HepG2 (cell line): ENCODE results near the gene HS3ST3B1. TPM values are rescaled to one million over a fixed set of nuclear protein-coding genes. Genes with fewer than 3 reads are reported as not detected.
A peak's percentile ranks its signal among the peaks of the same experiment; 100 is the strongest.

Experiments used
- ATAC-seq: fragments of 200-7000 bp; cut with Tn5 transposase; 3 replicates; pipeline ENCODE4 v1.9.1; 2020; ENCODE audit warnings: mild to moderate bottlenecking, moderate library complexity
- BruUV-seq: library from RNA; stranded (reverse); fragments of 400-500 nt; replicated peaks from 2 replicates; lab custom pipeline; 2021; lab: Mats Ljungman, UMichigan
- CTCF ChIA-PET: fragments of 300-600 bp; formaldehyde crosslinking; extraction: SDS; loops from one replicate; lab custom pipeline; 2021; ENCODE audit warnings: low total read pairs, inconsistent platforms, low intra/inter-chr PET ratio; lab: Yijun Ruan, JAX
- POLR2A ChIA-PET: fragments of 350-600 bp; sonication (Branson Sonifier 250); formaldehyde crosslinking; loops from one replicate; lab custom pipeline; 2020; ENCODE audit warnings: antibody characterized with exemption, inconsistent platforms; lab: Yijun Ruan, JAX
- DNase-seq: peaks from one replicate; pipeline ENCODE4 v3.0.0-alpha.2; 2015; ENCODE audit warnings: low spot score
- FAIRE-seq: peaks from 3 replicates; lab custom pipeline; 2011; peaks lifted over from hg19 to GRCh38; lab: Jason Lieb, UNC
- H2AFZ ChIP-seq: one replicate; pipeline ENCODE4 v1.6.1; 2011; ENCODE audit warnings: low read length, inconsistent platforms
- H3K27ac ChIP-seq: fragments of 300-600 bp; 3 replicates; pipeline ENCODE4 v1.8.0; 2011; ENCODE audit warnings: mixed run types, mild to moderate bottlenecking, mixed read lengths, low read length, inconsistent platforms; ENCODE audit not compliant: insufficient read depth; ENCODE audit errors: extremely low read length
- H3K27me3 ChIP-seq, 2 experiments: fragments of 200-600 bp in 1 of 2; 2 replicates in 1 of 2; 3 replicates in 1 of 2; pipeline versions ENCODE4 v1.6.0 to v1.8.0; 2011; ENCODE audit warnings: low read length in 2 of 2, mild to moderate bottlenecking in 2 of 2, moderate library complexity in 2 of 2, inconsistent platforms in 1 of 2; ENCODE audit not compliant: insufficient read depth in 2 of 2, control insufficient read depth in 1 of 2
- H3K36me3 ChIP-seq, 2 experiments: fragments of 200-600 bp in 1 of 2; replicated peaks in 1 of 2; 2 replicates in 1 of 2; 3 replicates in 1 of 2; pipeline versions ENCODE4 v1.5.1 to v1.8.0; 2011; ENCODE audit warnings: low read length in 2 of 2, inconsistent platforms in 1 of 2; ENCODE audit not compliant: insufficient read depth in 2 of 2, control insufficient read depth in 1 of 2
- H3K4me1 ChIP-seq: 2 replicates; pipeline ENCODE4 v1.5.1; 2012; ENCODE audit warnings: low read length, inconsistent platforms; ENCODE audit not compliant: insufficient read depth
- H3K4me2 ChIP-seq: 2 replicates; pipeline ENCODE4 v1.6.0; 2011; ENCODE audit warnings: low read depth, low read length, inconsistent platforms
- H3K4me3 ChIP-seq, 3 experiments: fragments of 200-600 bp in 1 of 3; sonication (generic), shearing (Covaris generic) in 1 of 3; replicated peaks in 1 of 3; 2 replicates each; pipeline ENCODE4 v1.5.1; 2011 to 2016; ENCODE audit warnings: low read length in 3 of 3, inconsistent platforms in 2 of 3, low read depth in 2 of 3, mild to moderate bottlenecking in 2 of 3, control low read depth in 1 of 3, mixed read lengths in 1 of 3; ENCODE audit not compliant: insufficient read depth in 1 of 3
- H3K79me2 ChIP-seq: one replicate; pipeline ENCODE4 v1.6.1; 2011; ENCODE audit warnings: low read length, inconsistent platforms; ENCODE audit not compliant: insufficient read depth
- H3K9ac ChIP-seq: 2 replicates; pipeline ENCODE4 v1.6.0; 2011; ENCODE audit warnings: mild to moderate bottlenecking, low read depth, low read length, inconsistent platforms; ENCODE audit not compliant: insufficient read depth
- H3K9me3 ChIP-seq: 2 replicates; pipeline ENCODE4 v1.5.1; 2012; ENCODE audit warnings: mild to moderate bottlenecking, low read length
- H4K20me1 ChIP-seq: 2 replicates; pipeline ENCODE4 v1.6.0; 2011; ENCODE audit warnings: inconsistent platforms, mild to moderate bottlenecking, low read length, moderate library complexity; ENCODE audit not compliant: insufficient read depth
- ASH2L ChIP-seq: fragments of 300-600, 200-600 bp; sonication (generic); IDR thresholded peaks from 2 replicates; pipeline ENCODE4 v1.7.0; 2017; ENCODE audit warnings: low read depth, mild to moderate bottlenecking, moderate library complexity, mixed read lengths, low read length; ENCODE audit not compliant: insufficient read length
- CENPT ChIP-seq: sonication (generic); formaldehyde crosslinking; IDR thresholded peaks from 2 replicates; pipeline ENCODE4 v1.8.0; 2022; ENCODE audit warnings: low read depth, mild to moderate bottlenecking, moderate library complexity, missing genetic modification reagents
- FOXK1 ChIP-seq: sonication (generic); formaldehyde crosslinking; IDR thresholded peaks from 2 replicates; pipeline ENCODE4 v1.4.0; 2020; ENCODE audit warnings: low read depth, missing genetic modification reagents, borderline replicate concordance
- GATAD2A ChIP-seq: IDR thresholded peaks from 2 replicates; pipeline ENCODE4 v1.6.1; 2016
- HDAC1 ChIP-seq: sonication (generic); formaldehyde crosslinking; IDR thresholded peaks from 2 replicates; pipeline ENCODE4 v1.5.1; 2020; ENCODE audit warnings: mild to moderate bottlenecking, missing genetic modification reagents
- HDAC2 ChIP-seq: sonication (generic); formaldehyde crosslinking; IDR thresholded peaks from 2 replicates; pipeline ENCODE4 v1.4.0; 2020; ENCODE audit warnings: missing genetic modification reagents
- HNRNPK ChIP-seq: fragments of 200-400 bp; formaldehyde crosslinking; IDR thresholded peaks from 2 replicates; pipeline ENCODE4 v1.6.1; 2018; ENCODE audit warnings: low read length, low read depth, moderate library complexity, mild to moderate bottlenecking; ENCODE audit not compliant: poor library complexity, severe bottlenecking
- KLF16 ChIP-seq, 2 experiments: sonication (generic) in 1 of 2; formaldehyde crosslinking in 1 of 2; IDR thresholded peaks; 2 replicates each; pipeline versions ENCODE4 v1.6.1 to v1.8.0; 2016 to 2023; ENCODE audit warnings: missing genetic modification reagents in 2 of 2, missing compliant biosample characterization in 1 of 2
- MED1 ChIP-seq: sonication (generic); formaldehyde crosslinking; IDR thresholded peaks from 2 replicates; pipeline ENCODE4 v1.4.0; 2020; ENCODE audit warnings: missing genetic modification reagents
- MTERF4 ChIP-seq: sonication (generic); formaldehyde crosslinking; IDR thresholded peaks from 2 replicates; pipeline ENCODE4 v1.8.0; 2023; ENCODE audit warnings: mild to moderate bottlenecking, missing genetic modification reagents
- NCOA2 ChIP-seq: sonication (generic); formaldehyde crosslinking; IDR thresholded peaks from 2 replicates; pipeline ENCODE4 v1.8.0; 2022; ENCODE audit warnings: inconsistent platforms
- NCOA5 ChIP-seq: sonication (generic); formaldehyde crosslinking; IDR thresholded peaks from 2 replicates; pipeline ENCODE4 v1.4.0; 2020; ENCODE audit warnings: missing genetic modification reagents
- RNF219 ChIP-seq: sonication (generic); formaldehyde crosslinking; IDR thresholded peaks from 2 replicates; pipeline ENCODE4 v1.5.0; 2020; ENCODE audit warnings: mild to moderate bottlenecking, missing genetic modification reagents
- SMAD3 ChIP-seq: sonication (generic); formaldehyde crosslinking; IDR thresholded peaks from 2 replicates; pipeline ENCODE4 v1.4.0; 2020; ENCODE audit warnings: missing genetic modification reagents
- SOX6 ChIP-seq, 2 experiments: fragments of 450-650 bp in 1 of 2; sonication (generic) in 1 of 2; formaldehyde crosslinking in 1 of 2; IDR thresholded peaks; 2 replicates each; pipeline versions ENCODE4 v1.4.0 to v1.6.1; 2017 to 2020; ENCODE audit warnings: antibody characterized with exemption in 1 of 2, mild to moderate bottlenecking in 1 of 2, missing genetic modification reagents in 1 of 2
- TCF7 ChIP-seq: sonication (generic); IDR thresholded peaks from 2 replicates; pipeline ENCODE4 v1.6.1; 2016; ENCODE audit warnings: antibody characterized with exemption, low read depth
- ZBTB14 ChIP-seq: sonication (generic); formaldehyde crosslinking; IDR thresholded peaks from 2 replicates; pipeline ENCODE4 v1.4.0; 2020; ENCODE audit warnings: missing genetic modification reagents
- ZNF558 ChIP-seq: sonication (generic); formaldehyde crosslinking; IDR thresholded peaks from 2 replicates; pipeline ENCODE4 v1.9.0; 2022; ENCODE audit warnings: mild to moderate bottlenecking, missing genetic modification reagents, borderline replicate concordance
- ZNF7 ChIP-seq: IDR thresholded peaks from 2 replicates; pipeline ENCODE4 v1.6.1; 2016; ENCODE audit warnings: missing biosample characterization, missing genetic modification reagents
- WGBS: methylation state at CpG from one replicate; pipeline ENCODE4 v1.1.6; 2017; ENCODE audit warnings: low lambda C conversion rate; 5-methylcytosine and 5-hydroxymethylcytosine counted together
- in situ Hi-C: cut with HindIII; loops from 2 replicates; pipeline ENCODE4 v1.10.0; 2017; ENCODE audit warnings: low pct_unique_long_range_greater_than_20kb; ENCODE audit not compliant: extremely low pct_ligation_motif_present
- intact Hi-C: fragments of 100-400 bp; cut with micrococcal nuclease; formaldehyde crosslinking; loops from one replicate; pipeline ENCODE4 v1.10.0; 2022; ENCODE audit not compliant: unreplicated experiment
- polyA plus RNA-seq, 8 experiments: library from polyadenylated mRNA; depleted of rRNA in 3 of 8; stranded (reverse) in 7 of 8; unstranded in 1 of 8; fragments of >200 nt; fragmentation: Illumina TruSeq in 4 of 8; extraction: Trizol in 4 of 8; gene quantifications; 2 replicates each; pipeline versions ENCODE4 v1.2.1 to v1.2.3, GENCODE V29; 2011 to 2016; ENCODE audit warnings: low read depth in 4 of 8, missing spikeins in 1 of 8, mixed read lengths in 1 of 8; ENCODE audit not compliant: insufficient read depth in 1 of 8
- total RNA-seq, 5 experiments: library from RNA; depleted of rRNA; stranded (reverse); fragments of >200 nt; fragmentation: Illumina TruSeq; extraction: Trizol; gene quantifications; 2 replicates each; pipeline ENCODE4 v1.2.3, GENCODE V29; 2016; ENCODE audit warnings: low read depth in 1 of 5

Gene HS3ST3B1
- total and polyA plus RNA-seq, 2 of the 13 experiments (the other 11 are each of a cell fraction or from before 2014, with no cell fraction given): 15.7 to 39.5 TPM

- TF ChIP-seq RNF219: no peak
These were observed 30.4 kb upstream of the HS3ST3B1 start (continued) for GRCh38 chr17:14270508-14270907.

GRCh38 chr17:14276535-14277250 is 24.2 kb upstream of the HS3ST3B1 start:
- WGBS: 20% methylated on average over 2 of the region's 2 CpGs
- Histone ChIP-seq H3K36me3 (no peaks in the 10 kb centered on the region), H3K4me2 (peak overlapping the region; percentile 43), H3K4me1 (peaks cover 37% of the 10 kb centered on the region), H4K20me1 (no peaks in the 10 kb centered on the region), H2AFZ (no peak overlapping the region), H3K9me3 (no peaks in the 10 kb centered on the region), H3K27ac (peak overlapping the region; percentile 39), H3K9ac (no peak overlapping the region), H3K4me3 (no peak overlapping the region), H3K79me2 (no peaks in the 10 kb centered on the region), H3K27me3 (peaks cover 0 to 8% of the 10 kb centered on the region in 2 experiments; a peak in 3 of 5 replicates)
- CTCF ChIA-PET: no interaction called here
- POLR2A ChIA-PET: interaction anchor here (0.6 to 3.3 kb wide), 9 partner anchors 9 to 1258 kb away, joined by 3 to 40 read pairs (median 4); partner anchors contain the start of gene HS3ST3B1
- intact Hi-C loops (loop anchor here (10.0 kb wide), 1 partner anchor 72 kb away; no protein-coding TSS in a partner anchor), in situ Hi-C loops (no loop called here)
- ATAC-seq: peak; percentile 91
- DNase-seq: peak; percentile 84
- FAIRE-seq: peak; percentile 81
- BruUV-seq: no TSS peak
- peak in 1 of 2 experiments; percentile 28; a peak in 1 of 4 replicates for TF ChIP-seq KLF16 (CRISPR knock-in tag; IDR thresholded peaks at IDR 0.05)
- TF ChIP-seq SMAD3: peak; percentile 71
- no peak for TF ChIP-seq ZNF558
- peak; percentile 62 for TF ChIP-seq MED1 (CRISPR knock-in tag)
- TF ChIP-seq TCF7: peak; percentile 64
- TF ChIP-seq HDAC2 (CRISPR knock-in tag): peak; percentile 62; the same call in 1 of the 2 replicates
- no peak for TF ChIP-seq ZNF7 (CRISPR knock-in tag)
- TF ChIP-seq HDAC1: peak; percentile 41
- TF ChIP-seq ZBTB14: no peak
- TF ChIP-seq NCOA5 (CRISPR knock-in tag): no peak
- peak; percentile 55 for TF ChIP-seq ASH2L
- TF ChIP-seq SOX6 (IDR thresholded peaks at IDR 0.05): no peak
- TF ChIP-seq SOX6 (CRISPR knock-in tag; IDR thresholded peaks at IDR 0.05): peak; percentile 94
- peak; percentile 44; the same call in 1 of the 2 replicates for TF ChIP-seq FOXK1 (CRISPR knock-in tag)
- TF ChIP-seq HNRNPK: no peak
- TF ChIP-seq GATAD2A (CRISPR knock-in tag): peak; percentile 77
- no peak for TF ChIP-seq MTERF4 (CRISPR knock-in tag)
- no peak for TF ChIP-seq CENPT (CRISPR knock-in tag)
- TF ChIP-seq NCOA2: peak; percentile 78; the same call in 1 of the 2 replicates
